GM19395 (cell line): ENCODE data around the gene ALS2CL.

ENCODE experiments used
- ATAC-seq: cut with Tn5 transposase; IDR thresholded peaks from one replicate; pipeline ENCODE4 v1.9.1; 2021; ENCODE audit warnings: mild to moderate bottlenecking, moderate library complexity; ENCODE audit not compliant: unreplicated experiment

The ALS2CL gene

DNA sequence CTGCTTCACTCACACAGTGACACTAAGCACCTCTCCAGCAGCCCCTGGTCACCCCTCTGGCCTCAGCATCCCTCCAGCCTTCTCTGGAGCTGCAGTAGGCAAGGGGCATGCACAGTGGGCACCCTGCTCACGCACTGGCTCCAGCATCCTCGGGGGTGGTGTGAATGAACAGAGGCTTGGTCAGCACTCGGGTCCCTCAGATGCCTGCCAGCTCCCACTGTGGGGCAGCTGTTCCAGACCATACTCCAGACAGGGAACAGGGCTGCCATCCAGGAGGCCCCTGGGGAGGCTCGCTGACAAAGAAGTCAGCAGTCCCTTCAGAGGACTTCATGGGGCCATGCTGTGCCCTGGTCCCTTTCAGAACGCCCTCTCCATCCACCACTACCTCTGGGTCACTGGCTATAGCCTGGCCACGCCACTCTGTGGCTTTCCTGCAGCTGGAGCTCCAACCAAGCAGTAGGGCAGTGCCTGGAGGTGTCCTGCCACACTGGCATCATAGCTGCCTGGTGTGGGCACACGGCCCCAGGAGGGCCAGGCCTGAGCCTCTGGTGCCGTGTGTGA lies 26.3 kb downstream of the ALS2CL start:
- ATAC-seq: no peak

DNA sequence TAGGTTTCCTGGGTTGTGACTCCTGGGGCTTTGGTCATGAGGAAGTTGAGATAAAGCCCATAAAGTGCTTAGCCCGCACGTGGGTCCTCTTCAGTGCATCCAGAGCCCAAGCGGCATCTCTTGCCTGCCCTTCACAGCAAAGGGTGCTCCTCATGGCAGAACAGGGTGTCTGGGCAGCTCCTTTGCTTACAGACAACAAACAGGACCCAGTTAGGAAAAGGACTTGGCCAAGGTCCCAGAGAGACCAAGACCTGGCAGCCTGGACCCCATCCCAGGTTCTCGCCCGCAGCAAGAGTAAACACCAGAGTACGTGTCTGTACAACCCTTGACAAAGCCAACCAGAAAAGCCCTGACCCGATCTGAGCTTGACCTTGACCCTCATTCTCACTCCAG lies 27.0 kb downstream of the ALS2CL start:
- no peak for ATAC-seq

DNA sequence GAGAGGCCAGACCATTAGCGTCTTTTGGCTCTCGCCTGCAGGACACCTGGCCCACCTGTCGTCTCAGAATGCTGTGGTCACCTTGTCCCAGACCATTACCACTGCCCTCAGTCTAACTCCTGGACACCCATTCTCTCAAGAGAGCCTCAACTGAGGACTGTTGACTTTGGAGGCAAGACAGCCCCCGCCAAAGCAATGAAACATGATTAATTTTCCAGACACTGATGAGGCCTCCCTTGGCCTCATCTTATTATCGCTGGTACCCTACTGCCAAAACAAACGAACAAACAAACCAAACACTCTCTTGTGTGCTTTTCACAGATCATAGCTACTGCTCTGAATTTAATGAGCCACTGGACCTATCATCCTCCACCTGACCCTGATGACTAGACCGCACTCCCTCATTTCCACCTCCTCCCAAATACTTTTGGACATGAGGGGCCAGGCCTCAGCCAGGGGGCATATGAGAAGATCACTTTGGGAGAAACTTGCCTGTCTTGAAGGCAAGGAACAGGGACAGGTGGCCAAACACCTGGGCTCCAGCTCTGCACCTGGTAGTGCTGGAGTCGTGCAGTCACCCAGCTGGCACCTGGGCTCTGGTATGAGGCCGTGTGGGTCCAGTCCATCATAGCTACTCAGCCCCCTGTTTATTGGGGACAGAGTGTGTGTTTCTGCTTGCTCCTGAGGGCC lies 27.6 kb downstream of the ALS2CL start:
- no peak for ATAC-seq

DNA sequence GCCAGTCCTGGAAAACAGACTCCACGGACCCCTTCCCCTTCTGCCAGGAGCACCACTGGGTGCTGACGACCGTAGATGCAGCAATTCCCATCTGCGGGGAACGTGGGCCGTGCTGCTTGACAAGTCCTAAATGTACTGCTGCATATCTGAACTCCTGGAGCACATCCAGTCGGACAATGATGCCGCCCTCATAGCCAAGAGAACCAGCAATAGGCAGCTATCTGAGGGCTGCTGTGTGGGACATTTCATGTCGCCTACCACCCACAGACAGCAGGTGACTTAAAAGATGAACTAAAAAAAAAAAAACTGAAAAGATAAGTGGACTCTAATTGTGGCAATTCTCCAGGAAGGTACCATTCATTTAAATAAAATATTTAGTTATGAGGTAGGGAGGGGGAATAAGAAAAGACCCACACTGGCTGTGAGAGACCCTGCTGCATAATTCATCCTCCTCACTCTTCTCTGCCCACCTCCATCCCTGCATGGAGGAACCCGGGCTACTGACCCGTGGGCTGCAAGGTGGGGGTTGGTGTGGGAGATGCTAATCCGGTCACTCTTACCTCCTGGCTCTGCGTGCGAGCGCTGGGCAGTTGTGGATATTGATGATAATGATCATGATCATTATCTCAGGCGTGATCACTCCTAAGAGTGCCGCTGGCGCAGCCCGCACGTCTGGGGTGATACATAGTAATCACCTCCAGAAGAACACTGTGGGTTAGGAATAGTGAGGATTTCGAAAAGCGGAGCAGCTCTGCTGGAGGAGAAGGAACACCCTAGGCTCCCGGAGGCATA lies 28.3 kb downstream of the ALS2CL start:
- ATAC-seq: no peak

DNA sequence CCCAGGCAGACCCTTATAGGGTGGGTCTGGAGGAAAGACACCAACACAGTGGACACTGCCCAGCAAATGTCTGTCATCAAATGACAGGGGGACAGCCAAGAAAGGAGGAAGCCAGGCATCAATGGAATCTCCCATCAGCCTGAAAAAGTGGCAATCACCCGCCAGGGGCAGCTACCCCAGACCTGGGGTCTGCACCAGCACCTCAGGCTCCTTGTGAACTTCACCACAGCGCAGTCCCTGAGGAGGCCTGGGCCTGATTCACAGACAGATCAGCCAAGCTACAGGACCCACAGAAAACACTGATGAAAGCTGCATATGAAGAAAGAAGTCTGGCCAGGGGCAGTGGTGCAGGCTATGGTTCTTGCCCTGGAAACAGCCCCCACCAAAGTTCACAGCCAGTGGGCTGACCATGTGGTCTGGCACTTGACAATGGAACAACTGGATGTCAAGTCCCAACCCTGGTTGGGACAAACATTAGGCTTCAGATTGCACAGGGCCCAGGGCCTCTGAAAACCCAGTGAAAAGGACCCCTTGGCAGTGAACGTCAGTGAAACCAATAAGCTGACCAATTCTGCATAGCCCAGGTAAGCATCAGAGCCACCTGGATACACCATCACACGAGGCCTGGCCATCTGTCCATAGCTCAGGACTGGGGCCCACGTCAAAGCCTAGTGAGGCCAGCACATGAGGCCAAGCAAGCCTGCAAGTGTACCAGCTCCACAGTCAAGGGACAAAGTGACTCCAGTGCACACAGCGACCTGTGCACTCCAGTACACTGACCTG lies 29.1 kb downstream of the ALS2CL start:
- no peak for ATAC-seq

DNA sequence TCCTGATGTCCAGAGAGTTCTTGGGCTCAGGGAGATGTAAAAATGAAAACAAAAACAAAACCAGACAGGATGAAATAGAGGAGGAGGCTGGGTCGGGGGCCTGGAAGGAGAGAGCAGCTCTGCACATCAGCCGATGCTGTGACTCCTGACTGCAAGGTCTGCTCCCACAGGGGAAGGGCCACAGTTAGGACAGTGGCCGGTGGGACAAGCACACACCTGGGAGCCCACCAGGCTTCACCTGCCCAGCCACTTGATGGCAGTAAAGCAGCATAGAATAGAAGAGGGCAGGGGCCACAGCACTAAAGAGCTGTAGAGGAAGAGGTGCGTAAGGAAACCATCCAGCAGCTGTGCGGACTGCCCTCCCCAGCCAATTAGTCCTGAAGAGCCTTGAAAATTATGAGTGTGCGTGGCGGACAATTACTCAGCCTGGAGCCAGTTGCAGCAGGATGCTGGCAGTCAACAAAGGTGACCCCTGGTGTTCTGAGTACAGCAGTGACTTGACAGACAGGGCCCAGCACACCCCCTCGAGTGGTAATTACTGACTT lies 29.8 kb downstream of the ALS2CL start:
- no peak for ATAC-seq

DNA sequence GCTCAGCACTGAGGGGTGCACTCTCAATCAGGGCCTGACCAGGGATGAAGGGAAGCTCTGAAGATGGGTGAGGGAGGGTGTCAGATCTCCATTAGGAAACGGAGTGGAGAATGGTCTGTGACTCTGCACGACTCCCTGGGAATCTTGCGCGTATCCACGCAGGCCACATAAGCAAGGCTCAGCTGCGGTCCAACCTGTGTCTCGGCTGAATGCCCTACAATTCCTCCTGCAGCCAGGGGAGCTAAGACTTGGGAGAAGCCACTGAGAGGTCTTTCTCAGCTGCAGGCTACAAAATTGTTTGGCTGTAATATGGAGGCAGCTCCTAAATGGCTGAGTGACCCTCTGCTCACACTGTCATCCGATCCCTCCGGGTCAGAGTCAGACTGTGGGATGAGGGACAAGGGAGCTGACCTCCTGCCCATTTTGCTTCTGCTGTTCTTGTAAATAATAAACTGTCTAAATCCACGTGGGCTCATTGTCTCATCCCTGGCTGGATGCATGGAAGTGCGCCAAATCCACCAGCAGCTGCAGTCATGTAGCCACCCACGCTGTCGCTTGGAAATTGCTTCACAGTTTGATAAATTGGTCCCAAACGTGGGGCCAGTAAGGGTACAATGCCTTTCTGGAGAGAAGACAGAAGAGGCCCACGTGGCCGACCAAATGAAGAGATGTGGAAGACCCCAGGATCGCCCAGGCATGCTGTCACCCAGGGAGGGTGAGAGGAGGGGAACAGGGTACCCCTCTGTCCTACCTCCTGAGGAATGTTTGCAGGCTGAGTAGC lies 30.5 kb downstream of the ALS2CL start:
- no peak for ATAC-seq

GRCh38 chr3:46661776-46662766 lies 31.4 kb downstream of the ALS2CL start:
- no peak for ATAC-seq

- no peak for ATAC-seq
Observed at GRCh38 chr3:46660543-46661523, 32.6 kb downstream of the ALS2CL start.

- no peak for ATAC-seq
Observed at GRCh38 chr3:46660003-46660402, 33.5 kb downstream of the ALS2CL start.

DNA sequence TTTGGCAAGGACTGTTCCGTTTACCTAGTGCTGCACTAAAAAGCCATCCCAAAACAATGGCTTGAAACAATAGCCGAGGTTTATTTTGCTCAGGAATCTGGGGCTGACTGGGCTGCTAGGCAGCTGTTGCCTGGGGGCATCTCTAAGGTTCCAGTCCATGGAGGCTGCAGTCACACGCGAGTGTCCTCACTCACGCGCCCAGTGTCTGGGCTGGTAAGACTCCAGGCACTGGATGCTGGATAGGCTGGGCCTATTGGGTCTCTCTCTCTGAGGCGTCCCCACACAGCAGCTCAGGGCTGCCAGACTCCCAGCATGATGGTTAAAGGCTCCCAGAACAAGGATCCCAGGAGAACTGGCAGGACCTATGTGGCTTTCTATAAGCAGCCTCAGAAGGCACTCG lies 34.2 kb downstream of the ALS2CL start:
- ATAC-seq: no peak

GRCh38 chr3:46656778-46657556 lies 36.5 kb downstream of the ALS2CL start:
- no peak for ATAC-seq

- no peak for ATAC-seq
Observed at GRCh38 chr3:46655271-46655670, 38.2 kb downstream of the ALS2CL start.

DNA sequence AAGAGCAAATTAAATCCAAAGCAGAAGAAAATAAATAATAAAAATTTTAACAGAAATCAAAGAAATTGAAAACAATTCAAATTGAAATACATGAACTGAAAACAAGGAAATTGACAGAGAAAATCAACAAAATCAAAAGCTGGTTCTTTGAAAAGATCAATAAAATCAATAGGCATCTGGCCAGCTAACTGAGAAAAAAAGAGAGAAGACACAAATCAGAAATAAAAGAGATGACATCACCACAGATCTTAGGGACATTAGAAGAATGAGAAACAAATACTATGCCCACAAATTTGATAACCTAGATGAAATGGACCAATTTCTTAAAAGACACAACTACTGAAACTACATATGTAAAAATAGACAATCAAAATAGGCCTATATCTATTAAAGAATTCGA lies 42.4 kb downstream of the ALS2CL start:
- ATAC-seq: no peak

GRCh38 chr3:46649436-46649835 lies 44.0 kb downstream of the ALS2CL start:
- no peak for ATAC-seq

GRCh38 chr3:46648096-46648495 lies 45.4 kb downstream of the ALS2CL start:
- ATAC-seq: no peak

- ATAC-seq: no peak
Observed at GRCh38 chr3:46646700-46647099, 46.8 kb downstream of the ALS2CL start.
